HG03039 (cell line): Measurements from ENCODE around the gene FREY1.

ENCODE experiments used
- ATAC-seq: cut with Tn5 transposase; IDR thresholded peaks from one replicate; pipeline ENCODE4 v1.9.1; 2021; ENCODE audit warnings: mild to moderate bottlenecking, moderate library complexity; ENCODE audit not compliant: unreplicated experiment

The FREY1 gene

GRCh38 chr11:45896422-45896984 lies 10.6 kb downstream of the FREY1 start:
- ATAC-seq: no peak

- ATAC-seq: no peak
Observed at GRCh38 chr11:45895553-45896259, 11.4 kb downstream of the FREY1 start.

DNA sequence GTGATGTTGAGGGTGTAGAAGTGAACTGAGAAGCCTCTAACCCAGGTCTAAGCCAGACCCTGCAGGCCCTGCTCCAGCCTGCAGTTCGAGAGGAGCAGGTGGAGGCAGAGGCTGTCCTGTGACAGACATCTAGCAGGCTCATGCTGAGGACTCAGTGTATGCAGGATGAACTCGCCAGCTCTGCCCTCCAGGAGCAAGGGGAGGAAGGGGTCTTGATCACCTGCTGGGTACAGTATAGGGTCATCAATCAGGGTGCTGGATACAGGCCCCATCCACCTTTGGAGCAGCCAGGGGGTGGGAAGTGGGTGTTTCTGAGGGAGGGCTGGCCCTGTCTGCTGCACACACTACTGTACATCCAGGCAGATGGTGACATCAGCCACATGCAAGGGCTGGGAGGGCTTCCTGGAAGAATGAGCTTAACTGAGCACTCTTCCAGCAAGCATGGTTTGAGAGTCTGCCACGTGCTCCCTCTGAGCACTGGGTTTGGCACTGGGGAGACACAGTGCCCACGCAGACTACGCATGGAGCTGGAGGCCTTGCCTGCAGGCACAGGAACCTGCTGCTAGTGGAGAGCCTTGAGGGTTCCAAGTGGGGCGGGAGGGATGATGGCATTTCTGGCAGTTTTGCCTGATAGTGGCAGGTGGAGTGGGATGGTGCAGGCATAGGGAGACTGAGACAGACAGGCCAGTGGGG lies 12.4 kb downstream of the FREY1 start:
- no peak for ATAC-seq

DNA sequence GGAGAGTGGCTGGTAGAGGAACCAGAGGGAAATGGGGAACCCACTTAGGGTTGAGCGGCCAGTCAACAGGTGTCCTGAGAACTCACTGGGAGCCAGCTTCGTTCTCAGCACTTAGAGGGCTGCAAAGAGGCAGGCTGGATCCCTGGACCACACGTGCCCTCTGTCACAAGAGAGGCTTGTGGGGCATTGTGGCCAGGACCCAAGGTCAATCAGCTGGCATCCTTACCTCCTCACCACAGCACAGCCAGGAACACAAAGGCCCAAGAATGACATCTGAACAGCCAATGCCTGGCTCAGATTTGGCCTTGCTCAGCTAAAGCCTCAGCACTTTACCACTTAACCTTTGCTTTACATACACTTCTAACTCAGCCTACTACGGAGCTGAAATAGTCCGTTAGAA lies 14.2 kb downstream of the FREY1 start:
- ATAC-seq: no peak

- ATAC-seq: no peak
Observed at GRCh38 chr11:45890886-45891550, 16.1 kb downstream of the FREY1 start.

DNA sequence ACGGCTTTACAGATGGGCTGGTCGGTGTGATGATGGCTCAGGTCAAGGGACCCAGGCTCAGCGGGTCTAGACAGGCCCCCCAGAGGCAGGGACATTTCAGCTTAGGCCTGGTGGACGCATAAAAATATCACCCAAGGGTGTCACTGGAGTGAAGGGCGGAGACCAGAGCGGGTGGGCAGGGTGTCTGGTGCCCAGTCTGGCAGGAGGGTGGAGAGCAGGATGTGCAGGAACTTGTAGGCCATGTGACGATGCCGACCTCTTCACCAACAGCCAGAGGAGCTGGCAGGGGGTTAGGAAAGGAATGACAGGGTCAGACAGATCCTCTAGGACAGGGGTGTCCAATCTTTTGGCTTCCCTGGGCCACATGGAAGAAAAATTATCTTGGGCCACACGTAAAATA lies 17.1 kb downstream of the FREY1 start:
- ATAC-seq: no peak

DNA sequence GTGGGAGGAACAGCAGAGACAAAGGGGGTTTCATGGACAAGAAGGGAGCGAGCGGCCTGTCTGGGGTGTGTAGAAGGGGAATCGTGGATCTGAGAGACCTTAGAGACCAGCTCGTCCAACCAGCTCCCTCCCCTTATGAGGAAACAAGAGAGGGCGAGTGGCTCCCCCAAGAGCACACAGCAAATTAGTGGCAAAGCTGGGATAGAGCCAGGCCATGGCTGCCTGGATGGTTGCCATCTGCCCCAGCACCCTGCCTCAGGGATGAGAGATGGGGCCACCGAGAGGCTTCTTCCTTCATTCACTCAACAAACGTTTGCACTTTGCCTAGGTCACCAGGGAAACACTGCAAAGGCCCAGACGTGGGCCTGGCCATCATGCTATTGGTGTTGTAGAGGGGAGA lies 17.5 kb downstream of the FREY1 start:
- no peak for ATAC-seq

- ATAC-seq: no peak
Observed at GRCh38 chr11:45887587-45887986, 19.5 kb downstream of the FREY1 start.

DNA sequence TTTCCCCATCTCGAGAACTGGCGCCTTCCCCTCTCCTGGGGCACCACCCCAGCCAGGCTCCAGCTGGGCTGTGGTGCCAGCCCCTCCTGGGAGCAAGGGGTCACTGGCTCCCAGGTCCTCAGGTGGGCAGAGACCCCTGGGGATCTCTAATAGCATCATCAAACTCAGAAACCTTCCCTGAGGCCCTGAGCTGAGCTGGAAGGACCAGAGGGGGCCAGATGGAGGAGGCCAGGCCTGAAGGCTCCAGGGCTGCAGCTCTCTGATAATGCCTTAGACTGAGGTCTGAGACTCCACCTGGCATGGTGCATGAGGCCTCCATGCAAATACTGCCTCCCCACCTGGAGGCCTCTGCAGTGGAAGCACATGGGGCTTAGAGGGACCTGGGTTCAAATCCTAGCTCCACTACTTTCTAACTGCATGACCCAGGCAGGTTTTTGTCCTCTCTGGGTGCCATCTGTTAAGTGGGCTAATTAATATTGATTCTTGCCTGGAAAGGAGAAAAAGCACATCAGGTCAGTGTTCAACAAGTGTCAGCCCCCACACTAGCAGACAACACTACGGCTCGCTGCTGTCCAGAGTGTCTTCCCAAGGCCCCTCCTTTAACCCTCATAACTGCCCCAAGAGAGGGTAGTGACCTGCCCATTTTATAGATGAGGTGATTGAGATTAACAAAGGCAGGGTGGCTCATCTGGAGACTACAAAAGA lies 20.1 kb downstream of the FREY1 start:
- ATAC-seq: no peak

- no peak for ATAC-seq
Observed at GRCh38 chr11:45885921-45886721, 20.9 kb downstream of the FREY1 start.

GRCh38 chr11:45885274-45885920 lies 21.7 kb downstream of the FREY1 start, which contains the start of gene MAPK8IP1:
MAPK8IP1 (plus strand) TSS chr11:45885651; CDS start chr11:45885821, 170 bp downstream.
- no peak for ATAC-seq

DNA sequence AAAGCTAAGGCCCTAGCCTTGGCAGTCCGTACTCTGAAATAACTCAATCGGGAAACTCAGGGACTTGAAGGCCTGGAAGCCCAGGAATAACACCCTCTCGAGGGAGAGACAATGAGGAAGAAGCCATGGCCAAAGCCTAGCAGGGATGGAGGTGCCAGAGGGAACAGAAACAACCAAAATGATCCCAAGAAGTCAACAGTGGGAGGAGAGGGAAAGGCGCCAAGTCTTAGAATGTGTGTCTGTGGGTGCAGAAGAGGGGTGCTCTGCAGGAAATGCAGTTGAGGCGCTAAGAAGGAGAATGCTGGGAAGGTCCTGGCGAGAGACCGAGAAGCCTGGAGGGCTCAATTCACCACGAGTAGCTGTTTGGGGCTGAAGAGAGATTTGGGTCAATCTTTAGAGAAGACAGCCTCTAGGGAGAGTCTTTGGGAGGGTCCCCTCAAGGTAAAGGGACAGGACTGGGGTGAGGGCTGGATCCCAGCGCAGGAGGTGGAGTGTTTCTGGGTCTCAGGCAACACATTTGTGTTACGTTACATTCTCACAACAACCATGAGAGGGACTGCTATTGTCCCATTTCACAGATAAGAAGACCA lies 22.4 kb downstream of the FREY1 start:
- ATAC-seq: no peak

GRCh38 chr11:45881708-45882368 lies 25.2 kb downstream of the FREY1 start:
- ATAC-seq: no peak

DNA sequence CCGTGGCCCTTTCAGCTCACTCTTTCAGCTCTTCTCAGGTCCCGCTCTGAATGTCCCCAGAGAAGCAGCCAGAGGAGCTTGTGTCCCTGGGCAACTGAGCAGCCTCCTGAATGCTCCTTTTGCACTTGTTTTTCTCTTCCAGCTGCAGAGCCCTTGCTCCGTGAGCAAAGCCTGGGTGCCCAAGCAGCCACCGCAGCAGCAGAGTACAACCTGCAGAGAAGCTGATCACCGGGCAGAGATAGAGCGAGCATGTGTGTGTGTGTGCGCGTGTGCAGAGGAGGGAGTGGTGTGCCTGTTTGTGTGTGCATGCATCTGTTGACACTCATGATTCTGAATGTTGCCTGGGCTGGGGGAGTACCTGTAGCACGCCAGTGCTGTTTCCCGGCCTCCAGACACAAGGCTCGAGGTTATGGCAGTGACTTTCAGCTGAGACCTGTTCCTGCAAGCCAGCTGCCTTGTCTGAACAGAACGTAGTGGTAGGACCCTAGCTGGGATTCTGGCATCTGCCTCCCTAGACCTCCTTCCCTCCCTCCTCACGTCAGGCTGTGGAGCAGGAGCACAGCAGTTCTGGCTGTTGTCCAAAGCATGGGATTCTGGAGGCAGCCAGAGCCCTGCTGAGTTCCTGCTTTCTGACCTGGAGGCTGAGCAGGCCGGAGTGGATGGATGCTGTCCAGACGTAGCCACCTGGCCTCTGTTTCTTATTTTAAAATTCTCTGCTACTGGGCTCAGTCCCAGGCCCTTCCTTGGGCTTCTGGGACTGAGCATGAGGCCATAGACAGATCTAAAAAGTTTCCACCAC lies 26.1 kb downstream of the FREY1 start:
- no peak for ATAC-seq

DNA sequence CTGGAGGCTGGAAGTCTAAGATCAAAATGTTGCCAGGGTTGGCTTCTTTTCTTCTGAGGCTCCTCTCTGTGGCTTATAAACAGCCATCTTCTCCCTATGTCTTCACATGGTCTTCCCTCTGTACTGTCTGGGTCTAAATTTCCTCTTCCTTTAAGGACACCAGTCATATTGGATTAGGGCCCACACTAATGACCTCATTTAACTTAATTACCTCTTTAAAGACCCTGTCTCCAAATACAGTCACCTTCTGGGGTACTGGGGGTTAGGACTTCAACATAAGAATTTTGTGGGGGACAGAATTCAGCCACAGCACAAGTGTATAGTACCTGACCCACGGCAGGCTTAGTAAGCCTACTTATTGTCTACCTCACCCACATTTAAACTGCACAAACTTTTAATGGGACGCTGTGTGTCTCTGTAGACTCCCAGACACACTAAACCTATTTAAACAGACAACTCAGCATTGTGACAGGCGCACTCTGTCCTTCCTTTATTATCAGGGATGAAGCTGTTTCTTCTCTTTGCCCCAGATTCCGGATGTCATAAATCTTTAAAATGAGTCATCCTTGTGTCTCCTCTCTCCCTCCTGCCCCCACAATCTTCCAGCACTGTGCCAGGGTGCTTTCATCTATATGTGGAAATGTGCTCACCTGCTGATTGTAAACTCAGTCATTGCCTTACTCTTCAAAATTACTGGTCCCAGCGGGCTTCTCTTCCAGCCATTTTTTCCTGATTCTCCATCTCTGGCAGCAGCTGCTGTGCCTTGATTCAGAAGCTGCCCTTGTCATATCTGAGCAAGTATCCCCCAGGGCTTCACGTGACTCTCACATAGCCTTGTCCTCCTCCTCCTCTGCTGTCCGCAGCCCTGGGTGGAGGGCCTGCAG lies 27.0 kb downstream of the FREY1 start:
- ATAC-seq: no peak

GRCh38 chr11:45877845-45878244 lies 29.2 kb downstream of the FREY1 start:
- ATAC-seq: no peak

GRCh38 chr11:45877221-45877620 lies 29.9 kb downstream of the FREY1 start:
- ATAC-seq: no peak
